Measurements from ENCODE around the gene MRGPRD.

- TF ChIP-seq, protein P1, sequence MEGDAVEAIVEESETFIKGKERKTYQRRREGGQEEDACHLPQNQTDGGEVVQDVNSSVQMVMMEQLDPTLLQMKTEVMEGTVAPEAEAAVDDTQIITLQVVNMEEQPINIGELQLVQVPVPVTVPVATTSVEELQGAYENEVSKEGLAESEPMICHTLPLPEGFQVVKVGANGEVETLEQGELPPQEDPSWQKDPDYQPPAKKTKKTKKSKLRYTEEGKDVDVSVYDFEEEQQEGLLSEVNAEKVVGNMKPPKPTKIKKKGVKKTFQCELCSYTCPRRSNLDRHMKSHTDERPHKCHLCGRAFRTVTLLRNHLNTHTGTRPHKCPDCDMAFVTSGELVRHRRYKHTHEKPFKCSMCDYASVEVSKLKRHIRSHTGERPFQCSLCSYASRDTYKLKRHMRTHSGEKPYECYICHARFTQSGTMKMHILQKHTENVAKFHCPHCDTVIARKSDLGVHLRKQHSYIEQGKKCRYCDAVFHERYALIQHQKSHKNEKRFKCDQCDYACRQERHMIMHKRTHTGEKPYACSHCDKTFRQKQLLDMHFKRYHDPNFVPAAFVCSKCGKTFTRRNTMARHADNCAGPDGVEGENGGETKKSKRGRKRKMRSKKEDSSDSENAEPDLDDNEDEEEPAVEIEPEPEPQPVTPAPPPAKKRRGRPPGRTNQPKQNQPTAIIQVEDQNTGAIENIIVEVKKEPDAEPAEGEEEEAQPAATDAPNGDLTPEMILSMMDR (IDR thresholded peaks at IDR 0.05; ENCODE audit: insufficient read depth, low read depth, low read length) = no peak
- TF ChIP-seq EZH2 (IDR thresholded peaks at IDR 0.05; ENCODE audit: insufficient read depth, low read length) = no peak
Measured at GRCh38 chr11:68979931-68980775, 633 bp downstream of the MRGPRD start.
